Measurements from ENCODE around the gene TASOR2.

Gene TASOR2

GRCh38 chr10:5684318-5684970 is at the start of gene TASOR2:
Gene TASOR2, plus strand, starts transcription at chr10:5684838. Its CDS starts 35,805 bp downstream, at chr10:5720643.
- no peak for TF ChIP-seq CTCF (IDR thresholded peaks at IDR 0.05; ENCODE audit: borderline replicate concordance, control extremely low read depth, extremely low read depth, insufficient read depth, missing control alignments)
- peak; percentile 97 for DNase-seq (ENCODE audit: low spot score)
- in situ Hi-C loops (cut with MboI; ENCODE audit: low sequenced_read_pairs, unreplicated experiment) = no loop called here

DNA sequence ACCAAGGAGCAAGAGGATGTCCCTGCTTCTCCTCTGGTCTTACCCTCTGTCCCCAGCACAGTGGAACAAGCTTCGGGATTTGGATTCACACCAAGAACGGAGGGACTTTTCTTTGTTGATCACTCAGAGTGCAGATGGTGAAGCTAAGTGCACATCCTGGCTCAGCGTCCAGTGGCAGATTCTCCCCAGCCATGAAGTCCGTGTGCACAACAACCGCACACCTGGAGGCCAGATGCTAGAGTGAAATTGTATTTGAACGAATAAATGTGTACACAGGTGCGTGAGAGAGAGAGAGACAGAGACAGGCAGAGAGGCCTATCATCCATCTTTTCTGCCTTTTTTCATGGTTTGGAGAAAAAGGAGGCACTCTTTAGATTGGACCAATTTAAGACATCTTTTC is 49.7 kb upstream of the TASOR2 start:
- in situ Hi-C loops (cut with MboI; ENCODE audit: low sequenced_read_pairs, unreplicated experiment) = no loop called here
- no peak for DNase-seq (ENCODE audit: low spot score)
- no peak for TF ChIP-seq CTCF (IDR thresholded peaks at IDR 0.05; ENCODE audit: borderline replicate concordance, control extremely low read depth, extremely low read depth, insufficient read depth, missing control alignments)

- DNase-seq (ENCODE audit: low spot score) = no peak
- in situ Hi-C loops (cut with MboI; ENCODE audit: low sequenced_read_pairs, unreplicated experiment) = no loop called here
- TF ChIP-seq CTCF (IDR thresholded peaks at IDR 0.05; ENCODE audit: borderline replicate concordance, control extremely low read depth, extremely low read depth, insufficient read depth, missing control alignments) = no peak
Measured at GRCh38 chr10:5638494-5638893, 46.1 kb upstream of the TASOR2 start.

- in situ Hi-C loops (cut with MboI; ENCODE audit: low sequenced_read_pairs, unreplicated experiment) = no loop called here
- DNase-seq (ENCODE audit: low spot score) = no peak
- TF ChIP-seq CTCF (IDR thresholded peaks at IDR 0.05; ENCODE audit: borderline replicate concordance, control extremely low read depth, extremely low read depth, insufficient read depth, missing control alignments) = no peak
Measured at GRCh38 chr10:5639066-5639465, 45.6 kb upstream of the TASOR2 start.

GRCh38 chr10:5640036-5640435 is 44.6 kb upstream of the TASOR2 start:
- in situ Hi-C loops (cut with MboI; ENCODE audit: low sequenced_read_pairs, unreplicated experiment) = no loop called here
- no peak for TF ChIP-seq CTCF (IDR thresholded peaks at IDR 0.05; ENCODE audit: borderline replicate concordance, control extremely low read depth, extremely low read depth, insufficient read depth, missing control alignments)
- no peak for DNase-seq (ENCODE audit: low spot score)

DNA sequence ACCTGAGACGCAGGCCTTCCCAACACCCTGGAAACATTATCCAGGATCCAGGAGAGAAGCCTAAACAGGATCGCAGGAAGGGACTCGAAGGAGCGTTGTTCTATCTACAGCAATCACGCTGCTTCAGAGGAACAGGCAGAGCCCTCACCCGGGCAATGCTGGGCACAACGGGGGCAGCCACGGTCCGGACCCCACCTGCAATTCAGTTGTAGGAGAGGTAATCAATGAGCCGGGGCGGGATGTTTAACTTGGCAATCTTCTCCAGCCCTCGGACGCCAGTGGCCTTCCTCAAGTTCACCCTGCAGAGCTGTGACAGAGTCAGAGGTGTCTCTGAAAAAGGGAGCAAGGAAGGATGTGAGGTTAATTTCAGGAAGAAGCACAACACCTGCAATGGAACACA is 44.1 kb upstream of the TASOR2 start:
- in situ Hi-C loops (cut with MboI; ENCODE audit: low sequenced_read_pairs, unreplicated experiment) = no loop called here
- no peak for TF ChIP-seq CTCF (IDR thresholded peaks at IDR 0.05; ENCODE audit: borderline replicate concordance, control extremely low read depth, extremely low read depth, insufficient read depth, missing control alignments)

More for the DNA sequence above, 44.1 kb upstream of the TASOR2 start:
- no peak for DNase-seq (ENCODE audit: low spot score)
